ENCODE measurements around the gene ASCC3. TPM values are rescaled to one million over a fixed set of nuclear protein-coding genes. Genes with fewer than 3 reads are reported as not detected.

The ASCC3 gene
- total RNA-seq, 1 donor from 2014 or later = 42.0 TPM

- Mint-ChIP-seq H3K36me3 (ENCODE audit: unreplicated experiment) (peaks cover 6% of the 10 kb centered on the region), H3K4me1 (ENCODE audit: unreplicated experiment) (peaks cover 11% of the 10 kb centered on the region), H3K27me3 (ENCODE audit: unreplicated experiment) (no peaks in the 10 kb centered on the region), H3K4me3 (ENCODE audit: unreplicated experiment) (no peak overlapping the region), H3K9me3 (ENCODE audit: unreplicated experiment) (peaks cover 14% of the 10 kb centered on the region), H3K27ac (ENCODE audit: unreplicated experiment) (no peak overlapping the region)
- no peak for DNase-seq (ENCODE audit: extremely low spot score, unreplicated experiment)
- TF ChIP-seq CTCF (IDR thresholded peaks at IDR 0.05) = no peak
Measured at GRCh38 chr6:100553243-100553642, 327.9 kb downstream of the ASCC3 start.

GRCh38 chr6:100549406-100550167 lies 331.5 kb downstream of the ASCC3 start:
- no peak for DNase-seq (ENCODE audit: extremely low spot score, unreplicated experiment)
- Mint-ChIP-seq H3K27ac (ENCODE audit: unreplicated experiment) (peak overlapping the region; percentile 0), H3K36me3 (ENCODE audit: unreplicated experiment) (peaks cover 3% of the 10 kb centered on the region), H3K27me3 (ENCODE audit: unreplicated experiment) (no peaks in the 10 kb centered on the region), H3K4me3 (ENCODE audit: unreplicated experiment) (no peak overlapping the region), H3K9me3 (ENCODE audit: unreplicated experiment) (no peaks in the 10 kb centered on the region), H3K4me1 (ENCODE audit: unreplicated experiment) (peaks cover 11% of the 10 kb centered on the region)
- TF ChIP-seq CTCF (IDR thresholded peaks at IDR 0.05) = no peak

DNA sequence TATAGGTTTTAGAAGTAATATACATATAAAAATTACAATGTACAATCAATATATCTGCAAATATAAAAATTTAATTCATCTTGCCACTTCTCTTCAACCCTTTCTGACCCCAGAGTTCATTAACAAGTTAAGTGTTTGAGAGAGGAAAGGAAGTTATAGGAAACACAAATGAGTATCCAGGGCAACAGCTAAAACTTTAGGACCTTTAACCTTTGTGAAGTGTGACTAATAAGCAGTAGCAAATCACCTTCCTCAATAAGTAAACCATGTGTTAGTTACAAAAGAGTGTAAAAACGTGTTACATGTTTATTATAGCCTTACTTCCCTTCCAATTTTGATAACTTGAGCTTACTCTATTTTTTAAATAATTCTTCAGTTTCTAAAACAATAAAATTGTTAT lies 343.0 kb downstream of the ASCC3 start:
- no peak overlapping the region for H3K4me3 Mint-ChIP-seq (ENCODE audit: unreplicated experiment)
- no peak for TF ChIP-seq CTCF (IDR thresholded peaks at IDR 0.05)
- no peak for DNase-seq (ENCODE audit: extremely low spot score, unreplicated experiment)

DNA sequence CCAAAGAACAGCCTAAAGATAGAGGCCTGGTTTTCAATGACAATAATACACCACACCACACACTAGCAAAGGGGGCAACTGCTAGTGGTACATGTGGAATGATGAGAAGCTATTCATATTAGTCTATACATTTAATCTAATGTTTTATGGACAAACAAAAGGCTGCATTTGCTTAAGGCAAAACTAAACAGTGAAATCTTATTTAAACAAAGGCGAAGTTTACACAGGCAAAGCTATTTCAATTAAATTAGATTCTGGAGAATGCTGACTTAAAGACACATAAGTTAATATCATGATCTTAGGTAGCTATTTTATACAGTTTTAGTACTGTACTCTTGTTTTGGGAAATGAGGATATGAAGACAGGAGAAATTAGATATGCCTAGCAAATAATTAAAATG lies 362.5 kb downstream of the ASCC3 start:
- peaks cover 2% of the 10 kb centered on the region for H3K36me3 Mint-ChIP-seq (ENCODE audit: unreplicated experiment)
- H3K9me3 Mint-ChIP-seq (ENCODE audit: unreplicated experiment) = no peaks in the 10 kb centered on the region
- H3K27ac Mint-ChIP-seq (ENCODE audit: unreplicated experiment) = no peak overlapping the region

More for the DNA sequence above, 343.0 kb downstream of the ASCC3 start:
- Mint-ChIP-seq H3K27me3 (ENCODE audit: unreplicated experiment) (no peaks in the 10 kb centered on the region), H3K27ac (ENCODE audit: unreplicated experiment) (no peak overlapping the region), H3K9me3 (ENCODE audit: unreplicated experiment) (peaks cover 11% of the 10 kb centered on the region), H3K36me3 (ENCODE audit: unreplicated experiment) (peaks cover 23% of the 10 kb centered on the region), H3K4me1 (ENCODE audit: unreplicated experiment) (no peaks in the 10 kb centered on the region)

More for the DNA sequence above, 362.5 kb downstream of the ASCC3 start:
- no peak for TF ChIP-seq CTCF (IDR thresholded peaks at IDR 0.05)
- H3K27me3 Mint-ChIP-seq (ENCODE audit: unreplicated experiment) = no peaks in the 10 kb centered on the region
- DNase-seq (ENCODE audit: extremely low spot score, unreplicated experiment) = no peak
- no peak overlapping the region for H3K4me3 Mint-ChIP-seq (ENCODE audit: unreplicated experiment)
- no peaks in the 10 kb centered on the region for H3K4me1 Mint-ChIP-seq (ENCODE audit: unreplicated experiment)
